HG03066 (cell line): ENCODE measurements around the gene RPL4.
A peak's percentile ranks its signal among the peaks of the same experiment; 100 is the strongest.
"Not testable (repeated sequence)": the region's sequence is repeated elsewhere in the genome, so short reads cannot be mapped to it uniquely, and the experiment has no call there.

ENCODE experiments used
- ATAC-seq: cut with Tn5 transposase; IDR thresholded peaks from one replicate; pipeline ENCODE4 v1.9.1; 2021; ENCODE audit warnings: low read depth; ENCODE audit not compliant: unreplicated experiment

Gene RPL4

GRCh38 chr15:66504563-66505429, at the start of gene RPL4, which contains the start of gene ZWILCH:
Gene RPL4 (minus strand): TSS chr15:66504855. CDS start chr15:66504790, 65 bp downstream.
Gene ZWILCH (plus strand): TSS chr15:66505326. CDS start chr15:66505339, 13 bp downstream.
- ATAC-seq, result peak; percentile 69

DNA sequence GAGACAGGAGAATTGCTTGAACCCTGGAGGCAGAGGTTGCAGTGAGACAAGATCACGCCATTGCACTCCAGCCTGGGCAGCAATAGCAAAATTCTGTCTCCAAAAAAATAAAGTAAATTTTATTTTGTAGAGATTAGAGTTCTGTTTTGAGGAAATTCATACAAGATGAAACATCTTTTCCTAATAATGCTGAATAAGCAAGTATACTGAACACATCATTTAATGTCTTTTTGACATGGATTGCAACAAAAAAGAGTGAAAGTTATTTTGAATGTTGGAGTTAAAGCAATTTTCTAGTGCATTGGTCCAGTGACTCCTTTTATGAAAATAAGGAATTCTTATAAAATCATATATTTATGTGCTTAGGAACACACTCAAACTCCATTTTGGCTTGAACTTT, 40.6 kb upstream of the RPL4 start:
- ATAC-seq, result no peak

DNA sequence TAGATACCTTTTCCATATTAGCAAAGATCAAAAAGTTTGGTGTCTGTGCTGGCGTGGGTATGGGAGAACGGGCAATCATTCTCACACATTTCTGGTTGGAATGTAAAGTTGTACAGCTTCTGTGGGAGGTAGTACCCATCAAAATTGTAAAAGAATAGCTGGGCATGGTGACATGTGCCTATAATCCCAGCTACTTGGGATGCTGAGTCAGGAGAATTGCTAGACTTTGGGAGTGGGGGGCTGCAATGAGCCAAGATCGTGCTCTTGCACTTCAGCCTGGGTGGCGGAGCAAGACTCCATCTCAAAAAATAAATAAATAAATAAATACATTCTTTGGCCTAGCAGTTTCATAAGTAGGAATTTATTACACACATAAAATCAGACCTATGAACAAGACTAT, 38.2 kb upstream of the RPL4 start:
- no peak for ATAC-seq

DNA sequence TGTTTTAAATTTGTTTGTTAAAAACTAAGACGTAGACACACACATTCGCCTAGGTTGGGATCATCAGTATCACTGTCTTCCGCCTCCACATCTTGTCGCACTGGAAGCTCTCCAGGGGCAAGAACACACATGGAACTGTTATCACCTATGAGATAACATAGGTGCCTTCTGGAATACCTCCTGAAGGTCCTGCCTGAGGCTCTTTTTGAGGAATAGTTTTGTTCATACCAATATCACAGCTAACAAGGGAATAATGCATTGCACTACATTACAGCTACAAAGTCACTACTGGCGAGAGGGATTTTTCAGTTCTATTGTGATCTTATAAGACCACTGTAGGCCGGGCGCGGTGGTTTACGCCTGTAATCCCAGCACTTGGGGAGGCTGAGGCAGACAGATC, 30.4 kb upstream of the RPL4 start:
- ATAC-seq, result no peak

DNA sequence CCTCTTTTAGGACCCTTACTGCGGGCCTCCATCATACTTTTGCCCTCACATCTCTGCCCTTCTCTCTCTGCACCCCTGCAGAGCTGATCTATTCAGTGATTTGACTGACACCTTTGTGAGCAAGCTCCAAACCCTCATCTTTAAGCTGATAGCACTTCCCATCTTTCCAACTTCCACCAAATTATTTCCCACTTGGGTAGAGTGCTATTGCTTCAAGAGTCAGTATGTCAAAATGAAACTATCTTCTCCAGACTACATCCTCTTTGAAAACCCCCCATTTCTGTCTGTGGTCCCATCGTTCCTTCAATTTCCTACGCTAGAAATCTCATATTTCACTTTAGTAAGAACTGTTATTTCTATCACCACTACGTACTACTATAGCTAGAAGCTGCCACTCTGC, 20.2 kb upstream of the RPL4 start:
- no peak for ATAC-seq

- no peak for ATAC-seq
Measured at GRCh38 chr15:66523926-66524325, 19.3 kb upstream of the RPL4 start.

- no peak for ATAC-seq
Measured at GRCh38 chr15:66515901-66516322, 11.3 kb upstream of the RPL4 start.

DNA sequence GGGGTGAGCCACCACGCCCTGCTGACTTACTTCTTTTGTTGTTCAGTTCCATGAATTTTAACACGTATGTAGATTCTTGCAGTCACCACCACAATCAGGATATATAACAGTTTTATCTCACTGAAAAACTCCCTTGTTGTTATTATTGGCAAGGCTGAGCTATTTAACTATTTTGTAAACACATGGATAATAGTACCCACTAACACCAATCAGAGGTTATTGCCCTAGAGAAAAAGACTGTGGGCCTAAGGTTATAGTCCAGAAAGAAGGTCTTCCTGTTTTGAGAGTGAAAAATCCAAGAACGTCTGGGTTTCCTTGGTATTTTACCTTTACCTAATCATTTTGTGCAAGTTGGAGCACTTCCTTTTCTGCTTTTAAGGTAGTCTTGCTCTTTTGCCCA, 9.9 kb upstream of the RPL4 start:
- no peak for ATAC-seq

DNA sequence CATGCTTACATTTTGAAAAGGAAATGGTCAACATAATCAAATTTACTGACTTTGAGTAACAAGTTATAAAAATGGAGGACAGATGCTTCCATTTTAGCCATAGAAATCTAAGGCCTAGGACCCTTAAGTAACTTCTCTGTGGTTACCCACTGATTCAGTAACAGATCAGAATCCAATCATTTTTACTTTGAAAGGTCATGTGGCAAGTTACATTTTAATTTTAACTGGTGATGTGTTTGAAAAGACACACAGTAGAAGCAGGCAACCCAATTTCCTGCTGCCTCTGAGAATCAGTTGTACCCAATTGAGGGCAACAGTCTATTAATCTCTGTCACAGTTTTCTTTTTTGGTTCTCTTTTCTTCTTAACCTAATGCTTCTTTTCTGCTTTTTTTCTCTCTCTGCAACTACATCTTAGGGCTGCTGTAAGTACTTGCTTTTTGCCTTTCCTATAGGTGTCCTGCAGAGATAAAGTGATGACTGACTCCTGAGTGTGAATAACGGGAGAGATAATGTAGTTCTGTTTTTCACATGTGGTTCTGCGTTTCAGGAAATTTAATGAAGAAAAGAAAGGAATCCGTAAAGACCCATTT, 3.7 kb upstream of the RPL4 start:
- no peak for ATAC-seq

- ATAC-seq, result no peak
Measured at GRCh38 chr15:66505818-66506217, 1.2 kb upstream of the RPL4 start.

- no peak for ATAC-seq
Measured at GRCh38 chr15:66505430-66505811, 766 bp upstream of the RPL4 start.

- no peak for ATAC-seq
Measured at GRCh38 chr15:66503780-66504562, 684 bp downstream of the RPL4 start.

DNA sequence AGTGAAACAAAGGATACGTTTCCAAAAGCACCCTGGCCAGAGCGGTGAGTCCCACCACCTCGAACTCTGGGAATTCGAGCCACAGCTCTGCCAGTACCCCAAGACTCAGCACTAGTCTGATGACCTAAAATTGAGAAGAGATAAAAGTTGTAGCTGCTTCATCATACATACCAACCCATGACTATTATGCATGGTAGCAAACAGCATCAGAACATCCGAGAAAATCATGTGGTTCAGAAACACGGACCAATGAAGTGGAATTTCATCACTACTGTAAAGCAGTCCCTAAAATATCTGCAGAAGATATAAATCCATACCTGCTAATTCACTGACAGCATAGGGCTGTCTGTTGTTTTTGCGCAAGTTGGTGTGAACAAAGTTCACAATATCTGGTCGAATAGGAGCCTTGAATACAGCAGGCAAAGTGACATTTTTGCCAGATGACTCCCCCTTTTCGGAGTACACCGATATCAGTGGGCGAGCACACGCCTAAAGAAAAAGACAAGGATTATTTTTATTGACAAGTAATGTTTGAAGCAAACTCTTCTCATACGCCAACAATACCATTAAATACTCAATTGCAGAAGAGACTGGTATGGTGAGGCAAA, 1.5 kb downstream of the RPL4 start:
- not testable (repeated sequence) for ATAC-seq

DNA sequence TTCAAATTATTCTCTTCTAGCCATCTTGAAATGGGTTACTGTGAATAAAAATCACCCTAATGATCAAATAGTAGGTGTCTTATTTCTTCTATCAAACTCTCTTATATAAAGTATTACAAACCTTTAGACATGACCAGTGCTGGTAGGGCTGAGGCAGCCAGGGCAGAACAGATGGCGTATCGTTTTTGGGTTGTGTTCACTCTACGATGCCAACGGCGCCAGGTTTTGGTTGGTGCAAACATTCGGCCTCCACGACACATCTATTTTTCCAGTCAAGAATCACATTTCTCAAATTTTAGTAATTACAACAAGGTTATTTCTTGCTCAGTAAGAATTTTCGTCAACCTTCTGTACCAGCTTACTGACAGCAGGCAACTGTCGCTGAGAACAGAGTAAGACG, 2.2 kb downstream of the RPL4 start:
- ATAC-seq, result no peak

- not testable (repeated sequence) for ATAC-seq
Measured at GRCh38 chr15:66500346-66500745, 4.3 kb downstream of the RPL4 start.

GRCh38 chr15:66498501-66499386, 5.9 kb downstream of the RPL4 start:
- no peak for ATAC-seq

GRCh38 chr15:66497502-66498455, 6.9 kb downstream of the RPL4 start, which contains the start of gene SNAPC5:
Gene SNAPC5 (minus strand): TSS chr15:66497762. CDS start chr15:66497731, 31 bp downstream.
- peak; percentile 76 for ATAC-seq

DNA sequence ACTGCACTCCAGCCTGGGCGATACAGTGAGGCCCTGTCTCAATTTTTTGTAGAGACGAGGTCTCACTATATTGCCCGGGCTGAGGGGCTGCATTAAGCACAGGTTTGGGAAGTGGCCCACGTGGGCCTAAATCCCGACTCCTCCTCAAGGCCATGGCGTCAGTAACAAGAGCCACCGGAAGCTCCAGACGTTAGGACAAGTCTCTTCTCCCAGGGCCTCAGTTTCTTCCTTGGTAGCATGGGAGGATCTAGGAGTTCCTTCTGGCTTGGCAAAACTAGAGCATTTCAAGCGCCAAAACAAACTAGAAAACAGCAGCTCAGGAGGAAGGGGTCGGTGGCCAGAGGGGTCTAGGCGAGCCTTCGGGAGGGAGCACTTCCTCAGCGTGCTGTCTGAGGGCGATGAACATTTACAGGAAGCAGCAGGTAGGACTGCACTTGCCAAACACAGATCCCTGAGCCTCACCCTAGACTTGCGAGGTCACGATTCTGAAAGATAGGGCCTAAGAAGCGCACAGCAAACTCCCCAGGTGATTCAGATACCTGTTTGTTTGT, 7.6 kb downstream of the RPL4 start:
- ATAC-seq, result no peak
